ENCODE data around the gene CEP104. TPM values are rescaled to one million over a fixed set of nuclear protein-coding genes. Genes with fewer than 3 reads are reported as not detected.
"Not testable (repeated sequence)": the region's sequence is repeated elsewhere in the genome, so short reads cannot be mapped to it uniquely, and the experiment has no call there.

CEP104 gene
- total RNA-seq, 5 donors from 2014 or later (not counting 1 experiment from before 2014, with no cell fraction given): 39.9 to 64.7 (median 58.5) TPM

GRCh38 chr1:3803905-3804626 is 52.9 kb downstream of the CEP104 start:
- Histone ChIP-seq H3K36me3 (ENCODE audit: control insufficient read depth in 2 of 2, extremely low read depth in 1 of 2, insufficient read depth in 1 of 2, low read length in 1 of 2) (no peaks in the 10 kb centered on the region), H3K4me1 (ENCODE audit: control insufficient read depth in 1 of 2, extremely low read depth in 1 of 2, insufficient read depth in 2 of 2, low read length in 2 of 2) (peaks cover 0 to 3% of the 10 kb centered on the region in 2 experiments), H3K9me3 (no peaks in the 10 kb centered on the region), H3K4me3 (ENCODE audit: control insufficient read depth in 1 of 2, extremely low read depth in 1 of 2, low read length in 1 of 2) (no peak overlapping the region), H3K27ac (ENCODE audit: low read length) (no peak overlapping the region), H3K27me3 (replicated peaks in 1 of 2; ENCODE audit: control insufficient read depth in 2 of 2, extremely low read depth in 1 of 2, insufficient read depth in 2 of 2, low read length in 1 of 2) (peaks cover 0 to 33% of the 10 kb centered on the region in 2 experiments)
- H3K4me3 Mint-ChIP-seq: no peak overlapping the region
- no peaks in the 10 kb centered on the region for H3K36me3 Mint-ChIP-seq
- no peaks in the 10 kb centered on the region for H3K9me3 Mint-ChIP-seq
- no peak for DNase-seq
- ChIA-PET CTCF (interaction anchor here in 1 of 2 donors (0.7 kb wide), 1 partner anchor 332 kb away, joined by 3 read pairs; no protein-coding TSS in a partner anchor), POLR2A (no interaction called here)
- no peak for ATAC-seq (replicated peaks in 1 of 4)
- peaks cover 5 to 8% (median 6%) of the 10 kb centered on the region in 3 donors for H3K4me1 Mint-ChIP-seq
- H3K27ac Mint-ChIP-seq: no peak overlapping the region
- 73% methylated on average over 18 of the region's 19 CpGs for WGBS (ENCODE audit: insufficient coverage)
- peaks cover 39 to 60% of the 10 kb centered on the region in 2 donors for H3K27me3 Mint-ChIP-seq

- ATAC-seq (replicated peaks in 1 of 4); H3K36me3 ChIP-seq (ENCODE audit: control insufficient read depth in 2 of 2, extremely low read depth in 1 of 2, insufficient read depth in 1 of 2, low read length in 1 of 2); H3K9me3 ChIP-seq; DNase-seq; CTCF ChIA-PET; H3K9me3 Mint-ChIP-seq; POLR2A ChIA-PET; H3K4me3 Mint-ChIP-seq; H3K27ac Mint-ChIP-seq; H3K4me3 ChIP-seq (ENCODE audit: control insufficient read depth in 1 of 2, extremely low read depth in 1 of 2, low read length in 1 of 2); H3K36me3 Mint-ChIP-seq; H3K27ac ChIP-seq (ENCODE audit: low read length): not testable (repeated sequence)
- H3K4me1 ChIP-seq (ENCODE audit: control insufficient read depth in 1 of 2, extremely low read depth in 1 of 2, insufficient read depth in 2 of 2, low read length in 2 of 2): peaks cover 5 to 13% of the 10 kb centered on the region in 2 experiments
- H3K27me3 Mint-ChIP-seq: peaks cover 36 to 57% of the 10 kb centered on the region in 2 donors
- peaks cover 15 to 19% (median 15%) of the 10 kb centered on the region in 3 donors for H3K4me1 Mint-ChIP-seq
- H3K27me3 ChIP-seq (replicated peaks in 1 of 2; ENCODE audit: control insufficient read depth in 2 of 2, extremely low read depth in 1 of 2, insufficient read depth in 2 of 2, low read length in 1 of 2): peaks cover 0 to 22% of the 10 kb centered on the region in 2 experiments
- no CpG with 5 or more reads among the region's 3 CpGs for WGBS (ENCODE audit: insufficient coverage)
These were observed 56.2 kb downstream of the CEP104 start for GRCh38 chr1:3800795-3801194.

GRCh38 chr1:3799976-3800685 is 56.9 kb downstream of the CEP104 start:
- Mint-ChIP-seq H3K9me3 (no peaks in the 10 kb centered on the region), H3K27me3 (peaks cover 33 to 50% of the 10 kb centered on the region in 2 donors), H3K36me3 (no peaks in the 10 kb centered on the region), H3K4me3 (no peak overlapping the region), H3K4me1 (peaks cover 19 to 24% (median 20%) of the 10 kb centered on the region in 3 donors), H3K27ac (no peak overlapping the region)
- ATAC-seq (replicated peaks in 1 of 4) (no peak), DNase-seq (no peak)
- H3K9me3 ChIP-seq: no peaks in the 10 kb centered on the region
- WGBS (ENCODE audit: insufficient coverage): 97% methylated on average over 9 of the region's 11 CpGs
- POLR2A ChIA-PET: no interaction called here
- H3K36me3 ChIP-seq (ENCODE audit: control insufficient read depth in 2 of 2, extremely low read depth in 1 of 2, insufficient read depth in 1 of 2, low read length in 1 of 2): no peaks in the 10 kb centered on the region
- H3K27ac ChIP-seq (ENCODE audit: low read length): no peak overlapping the region
- peaks cover 0 to 16% of the 10 kb centered on the region in 2 experiments for H3K27me3 ChIP-seq (replicated peaks in 1 of 2; ENCODE audit: control insufficient read depth in 2 of 2, extremely low read depth in 1 of 2, insufficient read depth in 2 of 2, low read length in 1 of 2)
- H3K4me3 ChIP-seq (ENCODE audit: control insufficient read depth in 1 of 2, extremely low read depth in 1 of 2, low read length in 1 of 2): no peak overlapping the region
- H3K4me1 ChIP-seq (ENCODE audit: control insufficient read depth in 1 of 2, extremely low read depth in 1 of 2, insufficient read depth in 2 of 2, low read length in 2 of 2): peaks cover 10 to 19% of the 10 kb centered on the region in 2 experiments
- CTCF ChIA-PET: interaction anchor here in 1 of 2 donors (0.6 kb wide), 1 partner anchor 24 kb away, joined by 3 read pairs; no protein-coding TSS in a partner anchor

GRCh38 chr1:3796215-3797061 is 60.6 kb downstream of the CEP104 start, which contains the start of gene LRRC47:
Gene LRRC47, minus strand, starts transcription at chr1:3796498. Its CDS starts 22 bp downstream, at chr1:3796476.
- POLR2A ChIA-PET: no interaction called here
- Mint-ChIP-seq H3K27ac (peak within 1 kb of the TSS; percentile 94), H3K4me1 (peaks cover 39 to 50% (median 45%) of the 10 kb centered on the region in 3 donors)

GRCh38 chr1:3795453-3796214 is 61.4 kb downstream of the CEP104 start:
- H3K36me3 Mint-ChIP-seq: no peaks in the 10 kb centered on the region
- H3K4me1 ChIP-seq (ENCODE audit: control insufficient read depth in 1 of 2, extremely low read depth in 1 of 2, insufficient read depth in 2 of 2, low read length in 2 of 2): peaks cover 16 to 38% of the 10 kb centered on the region in 2 experiments
- peaks cover 0 to 8% of the 10 kb centered on the region in 2 donors for H3K36me3 ChIP-seq (ENCODE audit: control insufficient read depth in 2 of 2, extremely low read depth in 1 of 2, insufficient read depth in 1 of 2, low read length in 1 of 2)
- CTCF ChIA-PET: interaction anchor here in 1 of 2 donors (2.3 kb wide), 1 partner anchor 20 kb away, joined by 7 read pairs; no protein-coding TSS in a partner anchor
- H3K4me1 Mint-ChIP-seq: peaks cover 35 to 50% (median 44%) of the 10 kb centered on the region in 3 donors
- 4% methylated on average over 50 of the region's 53 CpGs for WGBS (ENCODE audit: insufficient coverage)
- peaks cover 0 to 8% of the 10 kb centered on the region in 2 experiments for H3K27me3 ChIP-seq (replicated peaks in 1 of 2; ENCODE audit: control insufficient read depth in 2 of 2, extremely low read depth in 1 of 2, insufficient read depth in 2 of 2, low read length in 1 of 2)
- H3K9me3 ChIP-seq: no peaks in the 10 kb centered on the region
- peaks cover 8% of the 10 kb centered on the region in 2 donors for H3K27me3 Mint-ChIP-seq
- peak overlapping the region in 1 of 2 donors; percentile 16 for H3K27ac Mint-ChIP-seq
- peak overlapping the region; percentile 63 to 86 for H3K4me3 ChIP-seq (ENCODE audit: control insufficient read depth in 1 of 2, extremely low read depth in 1 of 2, low read length in 1 of 2)
- ATAC-seq (replicated peaks in 1 of 4) (peak in 2 of 4 experiments; percentile 9 to 10), DNase-seq (no peak)
- no peak overlapping the region for H3K27ac ChIP-seq (ENCODE audit: low read length)
- POLR2A ChIA-PET: no interaction called here
- peak overlapping the region; percentile 82 to 86 (median 84) for H3K4me3 Mint-ChIP-seq
- no peaks in the 10 kb centered on the region for H3K9me3 Mint-ChIP-seq

More at GRCh38 chr1:3796215-3797061, 60.6 kb downstream of the CEP104 start, which contains the start of gene LRRC47:
- CTCF ChIA-PET: interaction anchor here in 1 of 2 donors (1.1 to 2.3 kb wide), 2 partner anchors 9 to 20 kb away, joined by 4 to 7 read pairs; no protein-coding TSS in a partner anchor
- DNase-seq: peak; percentile 87 to 98 (median 94)
- H3K36me3 Mint-ChIP-seq: no peaks in the 10 kb centered on the region
- peak within 1 kb of the TSS; percentile 84 to 93 (median 92) for H3K4me3 Mint-ChIP-seq
- ATAC-seq (replicated peaks in 1 of 4): peak; percentile 100
- H3K27ac ChIP-seq (ENCODE audit: low read length): peak within 1 kb of the TSS; percentile 73
- H3K4me3 ChIP-seq (ENCODE audit: control insufficient read depth in 1 of 2, extremely low read depth in 1 of 2, low read length in 1 of 2): peak within 1 kb of the TSS; percentile 63 to 86
- H3K9me3 Mint-ChIP-seq: no peaks in the 10 kb centered on the region
- H3K4me1 ChIP-seq (ENCODE audit: control insufficient read depth in 1 of 2, extremely low read depth in 1 of 2, insufficient read depth in 2 of 2, low read length in 2 of 2): peaks cover 16 to 39% of the 10 kb centered on the region in 2 experiments
- H3K36me3 ChIP-seq (ENCODE audit: control insufficient read depth in 2 of 2, extremely low read depth in 1 of 2, insufficient read depth in 1 of 2, low read length in 1 of 2): peaks cover 0 to 6% of the 10 kb centered on the region in 2 donors
- H3K27me3 Mint-ChIP-seq: peaks cover 14 to 16% of the 10 kb centered on the region in 2 donors
- H3K27me3 ChIP-seq (replicated peaks in 1 of 2; ENCODE audit: control insufficient read depth in 2 of 2, extremely low read depth in 1 of 2, insufficient read depth in 2 of 2, low read length in 1 of 2): peaks cover 0 to 12% of the 10 kb centered on the region in 2 experiments
- H3K9me3 ChIP-seq: no peaks in the 10 kb centered on the region
- WGBS (ENCODE audit: insufficient coverage): 5% methylated on average over 59 of the region's 60 CpGs

All from T-cell (primary cell).